Mesendoderm (in vitro differentiated cells): ENCODE data around the gene EIF3D.

Experiments
- DNase-seq: peaks from one replicate; pipeline ENCODE4 v3.0.0; 2013
- H2AK5ac ChIP-seq: 2 replicates; pipeline ENCODE4 v1.6.1; 2013; ENCODE audit warnings: low read length, inconsistent platforms
- H2BK120ac ChIP-seq: 2 replicates; pipeline ENCODE4 v1.6.1; 2013; ENCODE audit warnings: low read depth, mild to moderate bottlenecking, low read length, moderate library complexity, mixed read lengths
- H2BK15ac ChIP-seq: replicated peaks from 2 replicates; pipeline ENCODE4 v1.6.1; 2013; ENCODE audit warnings: low read depth, mild to moderate bottlenecking, moderate library complexity
- H2BK5ac ChIP-seq: 2 replicates; pipeline ENCODE4 v1.6.1; 2013; ENCODE audit warnings: low read length, inconsistent platforms
- H3K18ac ChIP-seq: 2 replicates; pipeline ENCODE4 v1.6.1; 2013; ENCODE audit warnings: mild to moderate bottlenecking, low read length, mixed read lengths
- H3K23ac ChIP-seq: one replicate; pipeline ENCODE4 v1.6.1; 2013; ENCODE audit warnings: low read length
- H3K27ac ChIP-seq: 2 replicates; pipeline ENCODE4 v1.5.1; 2013; ENCODE audit warnings: low read depth, mild to moderate bottlenecking, inconsistent platforms, low read length, moderate library complexity
- H3K27me3 ChIP-seq: 2 replicates; pipeline ENCODE4 v1.6.1; 2013; ENCODE audit warnings: low read length, control low read depth, mild to moderate bottlenecking, inconsistent platforms; ENCODE audit not compliant: insufficient read depth, poor library complexity
- H3K36me3 ChIP-seq: 2 replicates; pipeline ENCODE4 v1.6.1; 2013; ENCODE audit warnings: low read length, inconsistent platforms; ENCODE audit not compliant: control insufficient read depth, insufficient read depth
- H3K4ac ChIP-seq: one replicate; pipeline ENCODE4 v1.6.1; 2013; ENCODE audit warnings: low read depth, mild to moderate bottlenecking, low read length, moderate library complexity
- H3K4me1 ChIP-seq: 2 replicates; pipeline ENCODE4 v1.6.1; 2013; ENCODE audit warnings: low read depth, low read length, inconsistent platforms; ENCODE audit not compliant: control insufficient read depth
- H3K4me2 ChIP-seq: 2 replicates; pipeline ENCODE4 v1.6.1; 2013; ENCODE audit warnings: low read length
- H3K4me3 ChIP-seq: 2 replicates; pipeline ENCODE4 v1.5.1; 2013; ENCODE audit warnings: mild to moderate bottlenecking, low read length
- H3K56ac ChIP-seq: one replicate; pipeline ENCODE4 v1.6.1; 2013; ENCODE audit warnings: low read length
- H3K79me1 ChIP-seq: 2 replicates; pipeline ENCODE4 v1.6.1; 2013; ENCODE audit warnings: low read length, inconsistent platforms
- H3K79me2 ChIP-seq: 2 replicates; pipeline ENCODE4 v1.6.1; 2013; ENCODE audit warnings: mild to moderate bottlenecking, low read length; ENCODE audit not compliant: control insufficient read depth, insufficient read depth
- H3K9ac ChIP-seq: 2 replicates; pipeline ENCODE4 v1.6.1; 2013; ENCODE audit warnings: low read length, inconsistent platforms
- H4K5ac ChIP-seq: one replicate; pipeline ENCODE4 v1.6.1; 2013; ENCODE audit warnings: low read length
- H4K8ac ChIP-seq: one replicate; pipeline ENCODE4 v1.6.1; 2013; ENCODE audit warnings: low read depth, mild to moderate bottlenecking, control low read depth, low read length, moderate library complexity
- WGBS: extraction: QIAGEN DNeasy Blood & Tissue Kit; methylation state at CpG from one replicate; pipeline ENCODE4 v1.1.7; 2013; ENCODE audit warnings: low lambda C conversion rate, missing lambda C conversion rate; ENCODE audit not compliant: insufficient coverage; ENCODE audit errors: extremely low coverage; 5-methylcytosine and 5-hydroxymethylcytosine counted together

Gene EIF3D

DNA sequence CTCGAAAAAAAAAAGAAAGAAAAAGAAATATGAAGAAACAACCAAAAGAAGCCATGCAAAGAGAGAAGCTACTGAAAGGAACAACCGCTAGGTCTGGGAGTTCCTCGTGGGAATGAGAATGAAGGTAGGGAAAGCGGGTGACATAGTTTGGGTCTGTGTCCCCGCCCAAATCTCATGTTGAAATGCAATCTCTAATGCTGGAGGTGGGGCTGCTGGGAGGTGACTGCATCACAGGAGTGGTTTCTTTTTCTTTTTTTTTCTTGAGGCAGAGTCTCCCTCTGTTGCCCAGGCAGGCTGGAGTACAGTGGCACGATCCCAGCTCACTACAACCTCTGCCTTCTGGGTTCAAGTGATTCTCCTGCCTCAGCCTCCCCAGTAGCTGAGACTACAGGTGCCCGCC is 37.8 kb downstream of the EIF3D start:
- Histone ChIP-seq H3K4ac (no peak overlapping the region), H3K27me3 (no peaks in the 10 kb centered on the region), H2AK5ac (no peak overlapping the region), H2BK5ac (no peak overlapping the region), H4K8ac (no peak overlapping the region), H4K5ac (no peak overlapping the region), H2BK15ac (no peak overlapping the region), H2BK120ac (no peak overlapping the region), H3K36me3 (no peaks in the 10 kb centered on the region), H3K56ac (no peak overlapping the region), H3K9ac (no peak overlapping the region), H3K4me2 (no peak overlapping the region), H3K23ac (no peak overlapping the region), H3K4me1 (no peaks in the 10 kb centered on the region), H3K27ac (no peak overlapping the region), H3K79me2 (no peaks in the 10 kb centered on the region), H3K4me3 (no peak overlapping the region), H3K18ac (no peak overlapping the region), H3K79me1 (no peaks in the 10 kb centered on the region)
- WGBS: no CpG with 5 or more reads among the region's 7 CpGs
- DNase-seq: no peak

DNA sequence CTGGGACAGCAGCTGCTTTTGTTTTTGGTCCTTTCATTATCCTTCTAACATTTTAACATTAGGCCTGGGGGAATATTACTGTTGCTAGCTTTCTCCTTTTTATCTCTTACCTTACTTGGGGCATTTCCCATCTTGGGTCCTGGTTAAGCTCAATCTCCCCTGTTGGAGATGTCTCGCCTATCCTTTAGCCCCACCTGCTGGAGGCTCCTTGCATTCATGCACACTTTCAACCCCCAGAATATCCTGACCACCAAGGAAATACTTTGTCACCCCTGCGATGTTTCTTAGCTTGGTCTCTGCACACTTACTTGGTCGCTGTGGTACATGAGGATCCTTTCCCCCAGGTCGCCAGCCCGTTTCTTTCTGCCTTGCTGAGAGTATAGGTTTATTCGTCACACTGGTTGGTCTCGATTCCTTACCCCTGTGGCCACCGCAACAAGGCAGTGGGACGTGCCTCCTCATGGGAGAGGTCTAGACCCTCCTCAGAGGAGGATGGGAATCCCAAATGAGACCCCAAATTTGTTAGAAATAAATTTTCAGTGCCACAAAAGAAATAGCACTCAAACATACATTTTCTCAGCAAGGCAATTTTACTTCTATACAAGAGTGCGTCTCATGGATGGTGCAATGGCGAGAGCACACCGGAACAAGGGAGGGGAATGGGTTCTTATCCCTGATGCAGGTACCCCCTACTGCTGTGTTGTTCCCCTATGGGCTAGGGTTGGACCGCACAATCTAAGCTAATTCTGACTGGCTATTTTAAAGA is 42.2 kb downstream of the EIF3D start:
- H3K4ac ChIP-seq: no peak overlapping the region
- H3K27me3 ChIP-seq: no peaks in the 10 kb centered on the region
- H2BK5ac ChIP-seq: no peak overlapping the region
- H3K4me3 ChIP-seq: no peak overlapping the region
- no peak overlapping the region for H3K56ac ChIP-seq
- peak; percentile 73 for DNase-seq
- no peak overlapping the region for H2BK15ac ChIP-seq
- H3K4me2 ChIP-seq: no peak overlapping the region
- H3K79me1 ChIP-seq: no peaks in the 10 kb centered on the region
- no peaks in the 10 kb centered on the region for H3K4me1 ChIP-seq
- WGBS: no CpG with 5 or more reads among the region's 13 CpGs
- H3K36me3 ChIP-seq: no peaks in the 10 kb centered on the region
- H4K8ac ChIP-seq: no peak overlapping the region
- H3K27ac ChIP-seq: no peak overlapping the region
- no peak overlapping the region for H2BK120ac ChIP-seq
- H3K23ac ChIP-seq: no peak overlapping the region
- H3K9ac ChIP-seq: no peak overlapping the region
- no peak overlapping the region for H2AK5ac ChIP-seq
- no peak overlapping the region for H3K18ac ChIP-seq
- no peaks in the 10 kb centered on the region for H3K79me2 ChIP-seq
- H4K5ac ChIP-seq: no peak overlapping the region

DNA sequence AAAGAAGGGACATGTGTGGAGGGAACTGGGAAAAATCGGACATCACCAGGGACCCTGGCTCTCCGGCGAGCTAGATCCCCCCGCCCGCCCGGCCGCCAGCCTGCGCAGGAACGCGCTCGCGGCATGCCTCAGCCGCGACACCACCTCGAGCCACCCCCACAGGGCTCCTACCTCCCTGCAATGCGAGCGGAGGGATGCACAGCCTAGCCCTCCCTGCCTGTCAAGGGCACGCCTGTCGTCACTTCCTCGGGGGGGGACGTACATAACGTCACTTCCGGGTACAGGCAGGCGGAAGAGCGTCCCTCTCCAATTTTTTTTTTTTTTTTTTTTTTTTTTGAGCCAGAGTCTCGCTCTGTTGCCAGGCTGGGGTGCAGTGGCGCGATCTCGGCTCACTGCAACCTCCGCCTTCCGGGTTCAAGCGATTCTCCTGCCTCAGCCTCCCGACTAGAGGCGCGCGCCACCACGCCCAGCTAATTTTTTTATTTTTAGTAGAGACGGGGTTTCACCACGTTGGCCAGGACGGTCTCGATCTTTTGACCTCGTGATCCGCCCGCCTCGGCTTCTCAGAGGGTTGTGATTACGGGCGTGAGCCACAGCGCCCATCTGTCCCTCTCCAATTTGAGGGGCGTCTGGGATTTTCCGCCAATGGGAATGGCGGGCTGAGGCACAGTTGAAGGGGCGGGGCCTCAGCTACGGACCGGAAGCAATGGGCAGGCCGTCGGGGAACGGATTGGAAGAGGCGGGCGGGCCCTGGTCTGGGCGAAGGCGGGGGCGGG is 47.4 kb downstream of the EIF3D start, which contains the start of gene TXN2:
TSS of gene TXN2 (minus strand) at position 248 of the 776 bp plus-strand sequence. CDS start 803 bp downstream, outside the sequence.
- H3K79me2 ChIP-seq: no peaks in the 10 kb centered on the region
- H2BK120ac ChIP-seq: no peak within 1 kb of the TSS
- H4K5ac ChIP-seq: peak within 1 kb of the TSS; percentile 81
- peak within 1 kb of the TSS; percentile 68 for H3K4me2 ChIP-seq
- H4K8ac ChIP-seq: peak within 1 kb of the TSS; percentile 83
- no peaks in the 10 kb centered on the region for H3K36me3 ChIP-seq
- peaks cover 3% of the 10 kb centered on the region for H3K4me1 ChIP-seq
- H3K23ac ChIP-seq: no peak within 1 kb of the TSS
- peak within 1 kb of the TSS; percentile 63 for H3K18ac ChIP-seq
- peak within 1 kb of the TSS; percentile 94 for H3K4ac ChIP-seq
- H3K56ac ChIP-seq: peak within 1 kb of the TSS; percentile 87
- peak; percentile 98 for DNase-seq
- H3K27me3 ChIP-seq: no peaks in the 10 kb centered on the region
- peak within 1 kb of the TSS; percentile 43 for H3K4me3 ChIP-seq
- no peak within 1 kb of the TSS for H2BK15ac ChIP-seq
- H3K79me1 ChIP-seq: peaks cover 4% of the 10 kb centered on the region
- peak within 1 kb of the TSS; percentile 35 for H2AK5ac ChIP-seq
- no CpG with 5 or more reads among the region's 62 CpGs for WGBS
- peak within 1 kb of the TSS; percentile 66 for H3K27ac ChIP-seq
- H3K9ac ChIP-seq: peak within 1 kb of the TSS; percentile 72
- H2BK5ac ChIP-seq: no peak within 1 kb of the TSS

DNA sequence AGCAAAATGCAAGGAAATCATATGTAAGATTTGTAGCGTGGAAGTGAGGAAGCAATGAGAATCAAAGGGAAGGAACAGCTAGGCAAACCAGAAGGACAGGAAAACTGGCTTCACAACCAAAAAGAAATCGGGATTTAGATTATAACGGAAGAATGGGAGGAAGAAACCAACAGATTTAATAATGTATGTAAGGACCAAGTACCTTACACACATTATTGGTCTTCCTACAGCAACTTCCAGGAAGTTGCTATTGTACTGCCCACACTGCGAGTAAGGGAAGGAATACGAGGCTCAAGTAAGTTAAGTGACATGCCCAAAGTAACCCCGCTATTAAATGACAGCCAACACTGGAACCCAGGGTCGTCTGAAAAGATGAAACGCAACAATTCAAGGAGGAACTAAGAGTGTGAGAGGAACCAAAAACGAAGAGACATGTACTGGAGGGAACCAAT is 48.0 kb downstream of the EIF3D start:
- Histone ChIP-seq H3K4ac (no peak overlapping the region), H3K4me2 (peak overlapping the region; percentile 68), H3K18ac (peak overlapping the region; percentile 63), H3K23ac (no peak overlapping the region), H2BK5ac (no peak overlapping the region), H3K4me1 (peaks cover 3% of the 10 kb centered on the region), H2BK15ac (no peak overlapping the region), H2BK120ac (no peak overlapping the region), H3K79me2 (no peaks in the 10 kb centered on the region), H3K27me3 (no peaks in the 10 kb centered on the region), H3K56ac (peak overlapping the region; percentile 87), H3K79me1 (peaks cover 4% of the 10 kb centered on the region), H4K8ac (peak overlapping the region; percentile 83), H3K9ac (peak overlapping the region; percentile 69), H2AK5ac (peak overlapping the region; percentile 35), H4K5ac (peak overlapping the region; percentile 41), H3K4me3 (peak overlapping the region; percentile 43), H3K27ac (peak overlapping the region; percentile 47), H3K36me3 (peaks cover under 1% of the 10 kb centered on the region)
- no peak for DNase-seq
- WGBS: no CpG with 5 or more reads among the region's 9 CpGs

DNA sequence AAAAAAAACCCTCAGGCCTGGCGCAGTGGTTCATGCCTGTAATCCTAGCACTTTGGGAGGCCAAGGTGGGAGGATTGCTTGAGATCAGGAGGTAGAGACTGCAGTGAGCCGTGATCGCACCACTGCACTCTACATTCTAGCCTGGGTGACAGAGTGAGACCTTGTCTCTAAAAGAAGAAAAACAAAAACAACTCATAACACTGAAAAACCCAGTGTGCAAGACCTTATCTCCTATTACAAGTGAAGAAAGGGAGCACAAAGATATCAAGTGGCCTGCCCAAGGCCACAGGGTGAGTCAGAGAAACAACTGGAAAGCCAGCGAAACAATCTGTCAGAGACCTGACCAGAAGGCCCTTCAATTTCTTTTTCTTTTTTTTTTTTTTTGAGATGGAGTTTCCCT is 50.0 kb downstream of the EIF3D start:
- no peak overlapping the region for H3K9ac ChIP-seq
- WGBS: no CpG with 5 or more reads among the region's 4 CpGs
- no peak overlapping the region for H3K18ac ChIP-seq
- no peak overlapping the region for H3K4ac ChIP-seq
- no peak overlapping the region for H3K56ac ChIP-seq
- H3K79me2 ChIP-seq: no peaks in the 10 kb centered on the region
- H3K4me2 ChIP-seq: no peak overlapping the region
- no peak overlapping the region for H4K8ac ChIP-seq
- no peaks in the 10 kb centered on the region for H3K27me3 ChIP-seq
- DNase-seq: no peak
- H2BK15ac ChIP-seq: no peak overlapping the region
- H3K27ac ChIP-seq: no peak overlapping the region
- H3K4me1 ChIP-seq: peaks cover 3% of the 10 kb centered on the region
- H4K5ac ChIP-seq: no peak overlapping the region
- no peak overlapping the region for H3K23ac ChIP-seq
- no peak overlapping the region for H2AK5ac ChIP-seq
- no peak overlapping the region for H2BK120ac ChIP-seq
- H3K4me3 ChIP-seq: no peak overlapping the region
- H2BK5ac ChIP-seq: no peak overlapping the region
- peaks cover 4% of the 10 kb centered on the region for H3K36me3 ChIP-seq
- H3K79me1 ChIP-seq: peaks cover 4% of the 10 kb centered on the region
